DMS 273 (cell line): ENCODE data around the gene TMEM182.
A peak's percentile ranks its signal among the peaks of the same experiment; 100 is the strongest.

Experiments
- DNase-seq: peaks from one replicate; lab custom pipeline; 2025; ENCODE audit not compliant: unreplicated experiment; lab: John Stamatoyannopoulos, UW

Gene TMEM182

GRCh38 chr2:102798181-102798580 is 36.4 kb downstream of the TMEM182 start:
- no peak for DNase-seq

- DNase-seq = peak; percentile 51
Measured at GRCh38 chr2:102801098-102801718, 39.4 kb downstream of the TMEM182 start.

- no peak for DNase-seq
Measured at GRCh38 chr2:102801858-102802699, 40.2 kb downstream of the TMEM182 start.

- DNase-seq = no peak
Measured at GRCh38 chr2:102803041-102803896, 41.4 kb downstream of the TMEM182 start.

GRCh38 chr2:102803897-102804217 is 42.0 kb downstream of the TMEM182 start:
- DNase-seq = no peak

GRCh38 chr2:102806250-102806837 is 44.5 kb downstream of the TMEM182 start:
- DNase-seq = peak; percentile 90

- DNase-seq = no peak
Measured at GRCh38 chr2:102809291-102810189, 47.7 kb downstream of the TMEM182 start.

GRCh38 chr2:102815285-102815684 is 53.5 kb downstream of the TMEM182 start:
- DNase-seq = no peak

GRCh38 chr2:102826904-102827303 is 65.1 kb downstream of the TMEM182 start:
- peak; percentile 93 for DNase-seq

GRCh38 chr2:102832789-102833188 is 71.0 kb downstream of the TMEM182 start:
- DNase-seq = peak; percentile 22

- no peak for DNase-seq
Measured at GRCh38 chr2:102834523-102835273, 72.9 kb downstream of the TMEM182 start.

GRCh38 chr2:102837626-102838198 is 75.9 kb downstream of the TMEM182 start:
- no peak for DNase-seq

GRCh38 chr2:102839668-102840388 is 78.0 kb downstream of the TMEM182 start:
- peak; percentile 86 for DNase-seq

- DNase-seq = peak; percentile 83
Measured at GRCh38 chr2:102841107-102841840, 79.4 kb downstream of the TMEM182 start.

- DNase-seq = no peak
Measured at GRCh38 chr2:102843764-102844443, 82.1 kb downstream of the TMEM182 start.

- DNase-seq = no peak
Measured at GRCh38 chr2:102844911-102845310, 83.1 kb downstream of the TMEM182 start.

- DNase-seq = peak; percentile 98
Measured at GRCh38 chr2:102848366-102848839, 86.6 kb downstream of the TMEM182 start.
